ENCODE results near the gene DCP1A. TPM values are rescaled to one million over a fixed set of nuclear protein-coding genes. Genes with fewer than 3 reads are reported as not detected.
A peak's percentile ranks its signal among the peaks of the same experiment; 100 is the strongest.

DCP1A gene
- total and polyA plus RNA-seq, 2 of the 13 experiments (the other 11 are each of a cell fraction or from before 2014, with no cell fraction given) = 14.2 to 41.2 TPM

GRCh38 chr3:53346514-53346913 lies 829 bp downstream of the DCP1A start (continued):
- TF ChIP-seq ZBTB37 (CRISPR knock-in tag; IDR thresholded peaks at IDR 0.05) (no peak), PHF21A (CRISPR knock-in tag; IDR thresholded peaks at IDR 0.05) (no peak), FOXC1 (CRISPR knock-in tag; IDR thresholded peaks at IDR 0.05; ENCODE audit: borderline replicate concordance) (no peak), NR2F2 (IDR thresholded peaks at IDR 0.05; ENCODE audit: borderline replicate concordance, low read depth) (no peak), CREB1 (IDR thresholded peaks at IDR 0.05) (peak; percentile 47; the same call in 1 of the 2 replicates), CREB1 (CRISPR knock-in tag; IDR thresholded peaks at IDR 0.05) (no peak), PITX1 (CRISPR knock-in tag; IDR thresholded peaks at IDR 0.05) (no peak), ZNF883 (CRISPR knock-in tag; IDR thresholded peaks at IDR 0.05; ENCODE audit: not compliant biosample characterization) (no peak), FLYWCH1 (CRISPR knock-in tag; IDR thresholded peaks at IDR 0.05) (no peak), HNRNPUL1 (IDR thresholded peaks at IDR 0.05; ENCODE audit: low read depth, low read length) (no peak), ZNF451 (CRISPR knock-in tag; IDR thresholded peaks at IDR 0.05) (no peak), KLF13 (CRISPR knock-in tag; IDR thresholded peaks at IDR 0.05) (no peak), ATF7 (IDR thresholded peaks at IDR 0.05) (peak; percentile 71), ATF7 (CRISPR knock-in tag; IDR thresholded peaks at IDR 0.05) (no peak), ZFP36L2 (CRISPR knock-in tag; IDR thresholded peaks at IDR 0.05) (no peak), ZNF878 (CRISPR knock-in tag; IDR thresholded peaks at IDR 0.05) (no peak)
- TF ChIP-seq, protein P1, sequence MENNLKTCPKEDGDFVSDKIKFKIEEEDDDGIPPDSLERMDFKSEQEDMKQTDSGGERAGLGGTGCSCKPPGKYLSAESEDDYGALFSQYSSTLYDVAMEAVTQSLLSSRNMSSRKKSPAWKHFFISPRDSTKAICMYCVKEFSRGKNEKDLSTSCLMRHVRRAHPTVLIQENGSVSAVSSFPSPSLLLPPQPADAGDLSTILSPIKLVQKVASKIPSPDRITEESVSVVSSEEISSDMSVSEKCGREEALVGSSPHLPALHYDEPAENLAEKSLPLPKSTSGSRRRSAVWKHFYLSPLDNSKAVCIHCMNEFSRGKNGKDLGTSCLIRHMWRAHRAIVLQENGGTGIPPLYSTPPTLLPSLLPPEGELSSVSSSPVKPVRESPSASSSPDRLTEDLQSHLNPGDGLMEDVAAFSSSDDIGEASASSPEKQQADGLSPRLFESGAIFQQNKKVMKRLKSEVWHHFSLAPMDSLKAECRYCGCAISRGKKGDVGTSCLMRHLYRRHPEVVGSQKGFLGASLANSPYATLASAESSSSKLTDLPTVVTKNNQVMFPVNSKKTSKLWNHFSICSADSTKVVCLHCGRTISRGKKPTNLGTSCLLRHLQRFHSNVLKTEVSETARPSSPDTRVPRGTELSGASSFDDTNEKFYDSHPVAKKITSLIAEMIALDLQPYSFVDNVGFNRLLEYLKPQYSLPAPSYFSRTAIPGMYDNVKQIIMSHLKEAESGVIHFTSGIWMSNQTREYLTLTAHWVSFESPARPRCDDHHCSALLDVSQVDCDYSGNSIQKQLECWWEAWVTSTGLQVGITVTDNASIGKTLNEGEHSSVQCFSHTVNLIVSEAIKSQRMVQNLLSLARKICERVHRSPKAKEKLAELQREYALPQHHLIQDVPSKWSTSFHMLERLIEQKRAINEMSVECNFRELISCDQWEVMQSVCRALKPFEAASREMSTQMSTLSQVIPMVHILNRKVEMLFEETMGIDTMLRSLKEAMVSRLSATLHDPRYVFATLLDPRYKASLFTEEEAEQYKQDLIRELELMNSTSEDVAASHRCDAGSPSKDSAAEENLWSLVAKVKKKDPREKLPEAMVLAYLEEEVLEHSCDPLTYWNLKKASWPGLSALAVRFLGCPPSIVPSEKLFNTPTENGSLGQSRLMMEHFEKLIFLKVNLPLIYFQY (CRISPR knock-in tag; IDR thresholded peaks at IDR 0.05; ENCODE audit: borderline replicate concordance) = no peak
- TF ChIP-seq, protein P2, sequence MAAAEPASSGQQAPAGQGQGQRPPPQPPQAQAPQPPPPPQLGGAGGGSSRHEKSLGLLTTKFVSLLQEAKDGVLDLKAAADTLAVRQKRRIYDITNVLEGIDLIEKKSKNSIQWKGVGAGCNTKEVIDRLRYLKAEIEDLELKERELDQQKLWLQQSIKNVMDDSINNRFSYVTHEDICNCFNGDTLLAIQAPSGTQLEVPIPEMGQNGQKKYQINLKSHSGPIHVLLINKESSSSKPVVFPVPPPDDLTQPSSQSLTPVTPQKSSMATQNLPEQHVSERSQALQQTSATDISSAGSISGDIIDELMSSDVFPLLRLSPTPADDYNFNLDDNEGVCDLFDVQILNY (CRISPR knock-in tag; conservative IDR thresholded peaks at IDR 0.05) = no peak
- TF ChIP-seq, protein P3, sequence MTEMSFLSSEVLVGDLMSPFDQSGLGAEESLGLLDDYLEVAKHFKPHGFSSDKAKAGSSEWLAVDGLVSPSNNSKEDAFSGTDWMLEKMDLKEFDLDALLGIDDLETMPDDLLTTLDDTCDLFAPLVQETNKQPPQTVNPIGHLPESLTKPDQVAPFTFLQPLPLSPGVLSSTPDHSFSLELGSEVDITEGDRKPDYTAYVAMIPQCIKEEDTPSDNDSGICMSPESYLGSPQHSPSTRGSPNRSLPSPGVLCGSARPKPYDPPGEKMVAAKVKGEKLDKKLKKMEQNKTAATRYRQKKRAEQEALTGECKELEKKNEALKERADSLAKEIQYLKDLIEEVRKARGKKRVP (CRISPR knock-in tag; IDR thresholded peaks at IDR 0.05) = no peak
